ENCODE data around the gene NTRK1. TPM values are rescaled to one million over a fixed set of nuclear protein-coding genes. Genes with fewer than 3 reads are reported as not detected.
A peak's percentile ranks its signal among the peaks of the same experiment; 100 is the strongest.

Gene NTRK1
- total and polyA plus RNA-seq, 8 donors: 0.23 to 1.2 (median 0.92) TPM; not detected in 3

DNA sequence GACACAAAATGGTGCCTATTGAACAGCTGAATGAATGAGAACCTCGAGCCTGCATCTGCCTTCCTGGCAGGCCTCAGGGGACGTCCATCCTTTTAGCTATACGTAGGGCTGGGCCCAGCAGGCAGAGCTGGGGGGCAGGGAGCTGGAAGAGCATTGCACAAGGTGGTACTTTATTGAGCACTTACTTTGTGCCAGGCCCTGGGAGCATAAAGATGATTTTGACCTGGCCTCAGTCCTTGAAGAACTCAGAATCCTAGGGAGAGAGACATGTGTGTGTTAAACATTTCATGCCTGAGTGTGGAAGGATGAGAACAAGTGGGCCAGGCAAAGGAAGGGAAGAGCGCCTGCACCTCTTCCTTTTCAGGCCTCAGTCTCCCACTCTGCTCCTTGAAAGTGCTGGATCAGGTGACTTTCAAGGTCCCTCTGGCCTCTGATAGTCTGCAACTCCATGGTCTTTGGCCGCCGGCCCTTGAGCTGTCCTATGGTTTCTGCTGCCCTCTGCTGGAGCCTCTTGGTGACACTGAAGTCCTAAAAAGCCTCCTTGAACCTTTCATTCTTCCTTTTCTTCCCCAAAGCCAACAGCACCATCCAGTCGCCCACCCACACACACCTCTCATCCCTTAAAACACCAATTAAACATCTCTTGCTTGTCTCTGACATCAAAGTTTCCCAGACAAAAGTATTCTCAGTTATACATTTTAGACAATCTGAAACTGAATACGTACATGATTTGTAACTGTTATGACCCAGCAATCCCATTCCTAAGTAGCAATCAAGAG lies 29.3 kb downstream of the NTRK1 start:
- TF ChIP-seq POLR2AphosphoS5 (IDR thresholded peaks at IDR 0.05) (peak in 1 of 3 donors; percentile 14), POLR2A (IDR thresholded peaks at IDR 0.05) (no peak), EP300 (IDR thresholded peaks at IDR 0.05) (no peak)
- TF ChIP-seq, protein P1, sequence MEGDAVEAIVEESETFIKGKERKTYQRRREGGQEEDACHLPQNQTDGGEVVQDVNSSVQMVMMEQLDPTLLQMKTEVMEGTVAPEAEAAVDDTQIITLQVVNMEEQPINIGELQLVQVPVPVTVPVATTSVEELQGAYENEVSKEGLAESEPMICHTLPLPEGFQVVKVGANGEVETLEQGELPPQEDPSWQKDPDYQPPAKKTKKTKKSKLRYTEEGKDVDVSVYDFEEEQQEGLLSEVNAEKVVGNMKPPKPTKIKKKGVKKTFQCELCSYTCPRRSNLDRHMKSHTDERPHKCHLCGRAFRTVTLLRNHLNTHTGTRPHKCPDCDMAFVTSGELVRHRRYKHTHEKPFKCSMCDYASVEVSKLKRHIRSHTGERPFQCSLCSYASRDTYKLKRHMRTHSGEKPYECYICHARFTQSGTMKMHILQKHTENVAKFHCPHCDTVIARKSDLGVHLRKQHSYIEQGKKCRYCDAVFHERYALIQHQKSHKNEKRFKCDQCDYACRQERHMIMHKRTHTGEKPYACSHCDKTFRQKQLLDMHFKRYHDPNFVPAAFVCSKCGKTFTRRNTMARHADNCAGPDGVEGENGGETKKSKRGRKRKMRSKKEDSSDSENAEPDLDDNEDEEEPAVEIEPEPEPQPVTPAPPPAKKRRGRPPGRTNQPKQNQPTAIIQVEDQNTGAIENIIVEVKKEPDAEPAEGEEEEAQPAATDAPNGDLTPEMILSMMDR (IDR thresholded peaks at IDR 0.05): peak in 5 of 7 experiments; percentile 43 to 85 (median 71)
- no peaks in the 10 kb centered on the region for H3K9me3 ChIP-seq
- H3K4me1 ChIP-seq: peaks cover 14 to 34% (median 23%) of the 10 kb centered on the region in 4 donors
- H3K27me3 ChIP-seq: peaks cover 5 to 76% (median 31%) of the 10 kb centered on the region in 3 donors
- WGBS, 5 donors: 42 to 47% (median 43%) methylated on average over 8 of the region's 8 CpGs
- intact Hi-C loops (cut with DNase I; ENCODE audit: low total_unique reads): no loop called here
- H3K36me3 ChIP-seq: no peaks in the 10 kb centered on the region
- no peak overlapping the region for H3K4me3 ChIP-seq
- no peak overlapping the region for H3K27ac ChIP-seq
- DNase-seq: peak; percentile 85 to 91

DNA sequence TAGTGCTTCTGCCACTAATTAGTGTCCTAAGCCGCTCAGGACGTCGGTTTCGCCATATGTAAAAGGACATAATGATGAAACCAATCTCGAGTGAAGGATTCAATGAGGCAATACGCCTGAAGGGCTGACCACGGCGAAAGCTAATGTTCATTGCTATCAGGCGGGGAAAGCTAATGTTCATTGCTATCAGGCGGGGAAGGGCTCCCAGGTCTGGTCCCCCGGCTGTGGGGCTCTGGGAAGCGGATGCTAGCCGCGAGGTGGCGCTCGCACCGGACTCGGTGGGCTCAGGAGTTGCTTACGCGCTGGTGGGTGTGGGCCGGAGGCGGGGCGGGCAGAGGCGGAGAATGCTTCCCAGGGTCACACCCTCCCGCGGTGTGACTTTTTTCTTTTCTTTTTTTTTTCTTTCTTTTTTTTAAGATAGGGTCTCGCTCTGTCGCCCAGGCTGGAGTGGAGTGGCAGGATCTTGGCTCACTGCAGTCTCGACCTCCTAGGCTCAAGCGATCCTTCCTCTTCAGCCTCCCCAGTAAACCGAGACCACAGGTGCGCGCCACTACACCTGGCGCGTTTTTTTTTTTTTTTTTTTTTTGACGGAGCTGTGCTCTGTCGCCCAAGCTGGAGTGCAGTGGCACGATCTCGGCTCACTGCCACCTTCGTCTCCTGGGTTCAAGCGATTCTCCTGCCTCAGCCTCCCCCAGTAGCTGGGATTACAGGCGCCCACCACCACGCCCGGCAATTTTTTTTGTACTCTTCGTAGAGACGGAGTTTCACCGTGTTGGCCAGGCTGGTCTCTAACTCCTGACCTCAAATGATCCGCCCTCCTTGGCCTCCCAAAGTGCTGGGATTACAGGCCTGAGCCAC lies 31.8 kb downstream of the NTRK1 start:
- peak overlapping the region in 4 of 5 donors; percentile 79 to 91 (median 86) for H3K27ac ChIP-seq
- peaks cover 5 to 64% (median 21%) of the 10 kb centered on the region in 3 donors for H3K27me3 ChIP-seq
- TF ChIP-seq EP300 (IDR thresholded peaks at IDR 0.05) (no peak), POLR2AphosphoS5 (IDR thresholded peaks at IDR 0.05) (peak in 1 of 3 donors; percentile 59), POLR2A (IDR thresholded peaks at IDR 0.05) (no peak)
- TF ChIP-seq, protein P1 (IDR thresholded peaks at IDR 0.05): peak in 5 of 7 experiments; percentile 54 to 86 (median 78)
- H3K9me3 ChIP-seq: no peaks in the 10 kb centered on the region
- H3K4me3 ChIP-seq: peak overlapping the region; percentile 25 to 47 (median 38)
- DNase-seq: peak; percentile 91 to 97
- H3K4me1 ChIP-seq: peaks cover 19 to 49% (median 28%) of the 10 kb centered on the region in 4 donors
- H3K36me3 ChIP-seq: no peaks in the 10 kb centered on the region
- WGBS, 5 donors: 5 to 9% (median 7%) methylated on average over 46 to 48 of the region's 48 CpGs
- intact Hi-C loops (cut with DNase I; ENCODE audit: low total_unique reads): no loop called here

DNA sequence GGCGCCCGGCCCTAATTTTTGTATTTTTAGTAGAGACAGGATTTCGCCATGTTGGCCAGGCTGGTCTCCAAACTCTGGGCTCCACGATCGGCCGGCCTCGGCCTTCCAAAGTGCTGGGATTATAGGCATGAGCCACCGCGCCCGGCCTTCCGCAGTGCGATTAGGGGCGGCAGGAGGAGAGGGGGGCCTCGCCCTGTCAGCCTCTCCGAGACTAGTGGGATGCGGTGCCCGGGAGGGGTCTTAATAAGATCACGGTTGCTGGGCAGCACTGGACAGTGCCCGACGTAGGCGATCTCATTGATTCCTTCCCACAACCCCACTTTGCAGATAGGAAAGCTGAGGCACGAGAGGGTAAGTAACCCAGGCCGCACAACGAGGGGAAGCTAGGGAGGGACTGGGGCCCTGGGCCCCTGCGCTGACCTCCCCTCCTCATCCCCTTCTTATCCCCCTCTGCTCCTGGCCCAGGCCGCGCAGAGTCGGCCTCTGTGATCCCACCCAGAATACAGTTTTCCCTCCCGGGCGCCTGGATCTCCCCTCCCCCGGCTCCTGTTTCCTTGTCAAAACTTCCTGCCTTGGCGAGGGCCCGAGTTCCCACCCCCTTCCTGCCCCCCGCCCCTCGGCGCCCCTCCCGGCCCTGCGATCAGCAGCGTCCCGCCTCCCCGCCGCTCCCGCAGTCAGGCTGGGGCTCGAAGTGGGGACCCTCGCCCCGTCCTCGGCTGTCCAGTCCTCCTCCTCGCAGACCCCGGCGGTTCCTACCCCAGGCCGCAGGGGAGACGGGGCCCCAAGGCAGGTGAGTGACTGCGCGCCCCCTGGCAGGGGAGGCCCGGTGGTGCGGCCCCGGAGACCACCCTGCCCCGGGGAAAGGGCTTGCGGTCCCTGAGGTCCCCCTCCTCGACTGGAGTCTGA lies 32.6 kb downstream of the NTRK1 start, which contains the start of gene PEAR1:
PEAR1 (plus strand) TSS at position 671 of the 906 bp plus-strand sequence. CDS start 10,209 bp downstream, outside the sequence.
- DNase-seq: peak in 1 of 2 donors; percentile 86
- H3K27ac ChIP-seq: peak within 1 kb of the TSS; percentile 74 to 91 (median 85)
- intact Hi-C loops (cut with DNase I; ENCODE audit: low total_unique reads): no loop called here

More for the DNA sequence above, 32.6 kb downstream of the NTRK1 start, which contains the start of gene PEAR1:
- Histone ChIP-seq H3K36me3 (no peaks in the 10 kb centered on the region), H3K4me1 (peaks cover 19 to 58% (median 28%) of the 10 kb centered on the region in 4 donors), H3K9me3 (no peaks in the 10 kb centered on the region), H3K27me3 (peaks cover 5 to 64% (median 16%) of the 10 kb centered on the region in 3 donors), H3K4me3 (peak within 1 kb of the TSS; percentile 39 to 47 (median 43))
- TF ChIP-seq EP300 (IDR thresholded peaks at IDR 0.05) (no peak), POLR2AphosphoS5 (IDR thresholded peaks at IDR 0.05) (peak in 1 of 3 donors; percentile 18), POLR2A (IDR thresholded peaks at IDR 0.05) (no peak)
- TF ChIP-seq, protein P1 (IDR thresholded peaks at IDR 0.05): no peak
- 11 to 22% (median 15%) methylated on average over 40 to 60 of the region's 60 CpGs for whole genome bisulfite sequencing, 5 donors

Data from stomach (tissue), 9 donors.